Prostate gland (tissue), 2 donors: ENCODE results near the gene HNRNPUL1. TPM values are rescaled to one million over a fixed set of nuclear protein-coding genes. Genes with fewer than 3 reads are reported as not detected.
A peak's percentile ranks its signal among the peaks of the same experiment; 100 is the strongest.

Experiments
- DNase-seq: peaks from one replicate; pipeline ENCODE4 v3.0.0-alpha.2; 2019; ENCODE audit warnings: low spot score
- H3K27ac ChIP-seq, 2 donors: fragments of 200-600 bp; sonication (generic); 2 replicates each; pipeline ENCODE4 v1.5.1; 2017 to 2019
- H3K27me3 ChIP-seq: fragments of 200-600 bp; sonication (generic); replicated peaks from 2 replicates; pipeline ENCODE4 v1.5.1; 2019; ENCODE audit not compliant: insufficient read depth
- H3K36me3 ChIP-seq, 2 donors: fragments of 200-600 bp; sonication (generic); 1 replicate in 1 of 2; 2 replicates in 1 of 2; pipeline versions ENCODE4 v1.5.1 to v1.8.1; 2017 to 2019
- H3K4me1 ChIP-seq: fragments of 200-600 bp; sonication (generic); replicated peaks from 2 replicates; pipeline ENCODE4 v1.5.1; 2019
- H3K4me3 ChIP-seq, 2 donors: fragments of 200-600 bp; sonication (generic); 2 replicates each; pipeline ENCODE4 v1.5.1; 2017 to 2019
- H3K9me3 ChIP-seq: fragments of 200-600 bp; sonication (generic); 2 replicates; pipeline ENCODE4 v1.5.1; 2017
- CTCF ChIP-seq, 4 experiments: fragments of 200-600 bp in 2 of 4; fragments of 450-650 bp in 2 of 4; sonication (generic) in 2 of 4; IDR thresholded peaks; 1 replicate in 3 of 4; 2 replicates in 1 of 4; pipeline ENCODE4 v1.5.1; 2016 to 2019; ENCODE audit warnings: antibody characterized with exemption in 4 of 4, mild to moderate bottlenecking in 2 of 4, moderate library complexity in 2 of 4
- POLR2A ChIP-seq: fragments of 450-650 bp; IDR thresholded peaks from one replicate; pipeline ENCODE4 v1.6.1; 2016; ENCODE audit warnings: antibody characterized with exemption, mild to moderate bottlenecking
- POLR2AphosphoS5 ChIP-seq: sonication (generic); formaldehyde crosslinking; IDR thresholded peaks from one replicate; pipeline ENCODE4 v1.6.1; 2017; ENCODE audit warnings: antibody characterized with exemption
- WGBS: methylation state at CpG from one replicate; pipeline ENCODE4 v1.1.5; 2018; 5-methylcytosine and 5-hydroxymethylcytosine counted together
- intact Hi-C: fragments of 100-400 bp; cut with DNase I; formaldehyde crosslinking; loops from one replicate; pipeline ENCODE4 v1.14.2; 2022
- total RNA-seq, 2 donors: library from RNA; depleted of rRNA; stranded (reverse); fragments of >200 nt; gene quantifications; one replicate each; pipeline ENCODE4 v1.1.0, GENCODE V29; 2016

Gene HNRNPUL1
- total RNA-seq, 2 donors from 2014 or later = 133 to 183 TPM

GRCh38 chr19:41350735-41351338 lies 86.7 kb downstream of the HNRNPUL1 start:
- peak overlapping the region; percentile 70 to 80 for H3K4me3 ChIP-seq
- H3K27ac ChIP-seq = peak overlapping the region; percentile 39 to 79
- no peaks in the 10 kb centered on the region for H3K9me3 ChIP-seq
- intact Hi-C loops = no loop called here
- H3K36me3 ChIP-seq = no peaks in the 10 kb centered on the region
- H3K4me1 ChIP-seq = peaks cover 5% of the 10 kb centered on the region
- 8% methylated on average over 22 of the region's 22 CpGs for WGBS
- TF ChIP-seq POLR2A = no peak
- TF ChIP-seq CTCF (IDR thresholded peaks at IDR 0.05) = no peak
- TF ChIP-seq POLR2AphosphoS5 = no peak
- no peak for DNase-seq
- H3K27me3 ChIP-seq = no peaks in the 10 kb centered on the region

GRCh38 chr19:41351339-41352245 lies 87.4 kb downstream of the HNRNPUL1 start:
- TF ChIP-seq POLR2AphosphoS5 (peak; percentile 14), CTCF (IDR thresholded peaks at IDR 0.05) (peak in 1 of 4 experiments; percentile 13), POLR2A (no peak)
- no peak for DNase-seq
- Histone ChIP-seq H3K27me3 (no peaks in the 10 kb centered on the region), H3K4me3 (peak overlapping the region; percentile 70 to 80), H3K27ac (peak overlapping the region; percentile 39 to 79), H3K4me1 (peaks cover 5% of the 10 kb centered on the region), H3K36me3 (no peaks in the 10 kb centered on the region), H3K9me3 (no peaks in the 10 kb centered on the region)
- WGBS = under 1% methylated on average over 56 of the region's 58 CpGs
- intact Hi-C loops = no loop called here

- H3K27ac ChIP-seq = peak overlapping the region; percentile 79 to 83
- no peaks in the 10 kb centered on the region for H3K9me3 ChIP-seq
- no peak for TF ChIP-seq CTCF (IDR thresholded peaks at IDR 0.05)
- no peak for TF ChIP-seq POLR2A
- no peak for TF ChIP-seq POLR2AphosphoS5
- no peak for DNase-seq
- H3K27me3 ChIP-seq = no peaks in the 10 kb centered on the region
- H3K36me3 ChIP-seq = no peaks in the 10 kb centered on the region
- intact Hi-C loops = no loop called here
- peaks cover 5% of the 10 kb centered on the region for H3K4me1 ChIP-seq
- H3K4me3 ChIP-seq = peak overlapping the region; percentile 70 to 80
- under 1% methylated on average over 12 of the region's 12 CpGs for WGBS
These were observed 88.1 kb downstream of the HNRNPUL1 start for GRCh38 chr19:41352279-41352608.

GRCh38 chr19:41352609-41353465 lies 88.7 kb downstream of the HNRNPUL1 start:
- Histone ChIP-seq H3K4me3 (peak overlapping the region; percentile 70 to 80), H3K9me3 (no peaks in the 10 kb centered on the region), H3K27me3 (no peaks in the 10 kb centered on the region), H3K27ac (peak overlapping the region; percentile 79 to 83), H3K36me3 (no peaks in the 10 kb centered on the region), H3K4me1 (peaks cover 5% of the 10 kb centered on the region)
- TF ChIP-seq POLR2AphosphoS5 (no peak), CTCF (IDR thresholded peaks at IDR 0.05) (peak in 3 of 4 experiments; percentile 29 to 50 (median 36))
- DNase-seq = peak; percentile 38
- WGBS = under 1% methylated on average over 57 of the region's 71 CpGs
- intact Hi-C loops = no loop called here
